HuH-7.5 (cell line): ENCODE measurements around the gene P4HA3.

Source experiments
- DNase-seq: peaks from one replicate; pipeline ENCODE4 v3.0.0; 2011; ENCODE audit warnings: low spot score

The P4HA3 gene

GRCh38 chr11:74316772-74317505 lies 5.5 kb upstream of the P4HA3 start:
- DNase-seq = no peak

- DNase-seq = no peak
Measured at GRCh38 chr11:74312326-74312725, 886 bp upstream of the P4HA3 start.

- no peak for DNase-seq
Measured at GRCh38 chr11:74310857-74311256, 583 bp downstream of the P4HA3 start.

- DNase-seq = no peak
Measured at GRCh38 chr11:74307434-74307833, 4.0 kb downstream of the P4HA3 start.

GRCh38 chr11:74306435-74307175 lies 4.8 kb downstream of the P4HA3 start:
- no peak for DNase-seq

- no peak for DNase-seq
Measured at GRCh38 chr11:74299015-74299414, 12.4 kb downstream of the P4HA3 start.

- no peak for DNase-seq
Measured at GRCh38 chr11:74297484-74297883, 14.0 kb downstream of the P4HA3 start.

- DNase-seq = no peak
Measured at GRCh38 chr11:74288911-74289310, 22.5 kb downstream of the P4HA3 start.

GRCh38 chr11:74288161-74288560 lies 23.3 kb downstream of the P4HA3 start:
- DNase-seq = no peak

- DNase-seq = no peak
Measured at GRCh38 chr11:74284466-74284865, 27.0 kb downstream of the P4HA3 start.

GRCh38 chr11:74283580-74284180 lies 27.8 kb downstream of the P4HA3 start:
- DNase-seq = no peak

- no peak for DNase-seq
Measured at GRCh38 chr11:74282914-74283371, 28.5 kb downstream of the P4HA3 start.

GRCh38 chr11:74282421-74282820 lies 29.0 kb downstream of the P4HA3 start:
- no peak for DNase-seq

- no peak for DNase-seq
Measured at GRCh38 chr11:74280494-74280893, 30.9 kb downstream of the P4HA3 start.

- no peak for DNase-seq
Measured at GRCh38 chr11:74279256-74279655, 32.2 kb downstream of the P4HA3 start.

- DNase-seq = no peak
Measured at GRCh38 chr11:74278721-74279161, 32.7 kb downstream of the P4HA3 start.

- DNase-seq = no peak
Measured at GRCh38 chr11:74278103-74278502, 33.3 kb downstream of the P4HA3 start.

- DNase-seq = no peak
Measured at GRCh38 chr11:74276581-74276980, 34.9 kb downstream of the P4HA3 start.

GRCh38 chr11:74272276-74272675 lies 39.2 kb downstream of the P4HA3 start:
- DNase-seq = no peak

- no peak for DNase-seq
Measured at GRCh38 chr11:74269161-74269811, 42.2 kb downstream of the P4HA3 start.

- DNase-seq = no peak
Measured at GRCh38 chr11:74268456-74268855, 43.0 kb downstream of the P4HA3 start.

- DNase-seq = no peak
Measured at GRCh38 chr11:74267014-74267413, 44.4 kb downstream of the P4HA3 start.

GRCh38 chr11:74265256-74265655 lies 46.2 kb downstream of the P4HA3 start:
- DNase-seq = no peak
